Epithelial cell of esophagus (primary cell): Measurements from ENCODE around the gene DNAJC16.

Source experiments
- DNase-seq: peaks from one replicate; pipeline ENCODE4 v3.0.0; 2010; ENCODE audit warnings: low read depth
- H3K4me3 ChIP-seq: 2 replicates; pipeline ENCODE4 v1.5.1; 2011; ENCODE audit warnings: mild to moderate bottlenecking, low read length, control low read depth
- TF ChIP-seq, protein P1 (sequence below): IDR thresholded peaks from 2 replicates; pipeline ENCODE4 v1.5.1; 2011; ENCODE audit warnings: low read depth, mild to moderate bottlenecking, low read length, control low read depth, inconsistent platforms; ENCODE audit not compliant: insufficient read depth; ENCODE audit errors: missing control alignments

The DNAJC16 gene

GRCh38 chr1:15625056-15625917, 98.6 kb downstream of the DNAJC16 start:
- TF ChIP-seq, protein P1, sequence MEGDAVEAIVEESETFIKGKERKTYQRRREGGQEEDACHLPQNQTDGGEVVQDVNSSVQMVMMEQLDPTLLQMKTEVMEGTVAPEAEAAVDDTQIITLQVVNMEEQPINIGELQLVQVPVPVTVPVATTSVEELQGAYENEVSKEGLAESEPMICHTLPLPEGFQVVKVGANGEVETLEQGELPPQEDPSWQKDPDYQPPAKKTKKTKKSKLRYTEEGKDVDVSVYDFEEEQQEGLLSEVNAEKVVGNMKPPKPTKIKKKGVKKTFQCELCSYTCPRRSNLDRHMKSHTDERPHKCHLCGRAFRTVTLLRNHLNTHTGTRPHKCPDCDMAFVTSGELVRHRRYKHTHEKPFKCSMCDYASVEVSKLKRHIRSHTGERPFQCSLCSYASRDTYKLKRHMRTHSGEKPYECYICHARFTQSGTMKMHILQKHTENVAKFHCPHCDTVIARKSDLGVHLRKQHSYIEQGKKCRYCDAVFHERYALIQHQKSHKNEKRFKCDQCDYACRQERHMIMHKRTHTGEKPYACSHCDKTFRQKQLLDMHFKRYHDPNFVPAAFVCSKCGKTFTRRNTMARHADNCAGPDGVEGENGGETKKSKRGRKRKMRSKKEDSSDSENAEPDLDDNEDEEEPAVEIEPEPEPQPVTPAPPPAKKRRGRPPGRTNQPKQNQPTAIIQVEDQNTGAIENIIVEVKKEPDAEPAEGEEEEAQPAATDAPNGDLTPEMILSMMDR = no peak
- H3K4me3 ChIP-seq = no peak overlapping the region
- DNase-seq = no peak
